Measurements from ENCODE around the gene SCN5A.

SCN5A gene

GRCh38 chr3:38541806-38542205 lies 107.7 kb downstream of the SCN5A start:
- no peak for DNase-seq (ENCODE audit: low read depth)

- no peak for DNase-seq (ENCODE audit: low read depth)
These were observed 110.6 kb downstream of the SCN5A start for GRCh38 chr3:38538773-38539353.

GRCh38 chr3:38536671-38537070 lies 112.8 kb downstream of the SCN5A start:
- DNase-seq (ENCODE audit: low read depth) = no peak

- no peak for DNase-seq (ENCODE audit: low read depth)
These were observed 114.9 kb downstream of the SCN5A start for GRCh38 chr3:38534604-38535003.

GRCh38 chr3:38534180-38534579 lies 115.3 kb downstream of the SCN5A start:
- DNase-seq (ENCODE audit: low read depth) = no peak

- no peak for DNase-seq (ENCODE audit: low read depth)
These were observed 116.1 kb downstream of the SCN5A start for GRCh38 chr3:38533285-38533976.

- DNase-seq (ENCODE audit: low read depth) = no peak
These were observed 117.0 kb downstream of the SCN5A start for GRCh38 chr3:38532529-38532928.

- DNase-seq (ENCODE audit: low read depth) = no peak
These were observed 121.0 kb downstream of the SCN5A start for GRCh38 chr3:38528457-38528856.

GRCh38 chr3:38526792-38527191 lies 122.7 kb downstream of the SCN5A start:
- DNase-seq (ENCODE audit: low read depth) = no peak

- DNase-seq (ENCODE audit: low read depth) = no peak
These were observed 125.2 kb downstream of the SCN5A start for GRCh38 chr3:38524141-38524739.

GRCh38 chr3:38522002-38522401 lies 127.5 kb downstream of the SCN5A start:
- DNase-seq (ENCODE audit: low read depth) = no peak

- DNase-seq (ENCODE audit: low read depth) = peak; percentile 42
These were observed 128.0 kb downstream of the SCN5A start for GRCh38 chr3:38521391-38521987.

GRCh38 chr3:38519651-38520050 lies 129.8 kb downstream of the SCN5A start:
- no peak for DNase-seq (ENCODE audit: low read depth)

- DNase-seq (ENCODE audit: low read depth) = no peak
These were observed 130.5 kb downstream of the SCN5A start for GRCh38 chr3:38519000-38519399.

- DNase-seq (ENCODE audit: low read depth) = no peak
These were observed 132.8 kb downstream of the SCN5A start for GRCh38 chr3:38516669-38517068.

GRCh38 chr3:38515367-38515766 lies 134.1 kb downstream of the SCN5A start:
- DNase-seq (ENCODE audit: low read depth) = no peak

GRCh38 chr3:38511546-38511945 lies 137.9 kb downstream of the SCN5A start:
- no peak for DNase-seq (ENCODE audit: low read depth)

GRCh38 chr3:38510631-38511030 lies 138.9 kb downstream of the SCN5A start:
- no peak for DNase-seq (ENCODE audit: low read depth)

GRCh38 chr3:38509732-38510131 lies 139.8 kb downstream of the SCN5A start:
- DNase-seq (ENCODE audit: low read depth) = no peak

GRCh38 chr3:38507120-38507519 lies 142.4 kb downstream of the SCN5A start:
- no peak for DNase-seq (ENCODE audit: low read depth)

GRCh38 chr3:38500688-38501417 lies 148.6 kb downstream of the SCN5A start:
- no peak for DNase-seq (ENCODE audit: low read depth)

Measured in activated gamma-delta T cell treated with anti-CD3 and anti-CD28 coated beads, Interleukin-2, amount 50 U/mL, for 16 hours (primary cell).